Measurements from ENCODE around the gene LCORL.
"Not testable (repeated sequence)": the region's sequence is repeated elsewhere in the genome, so short reads cannot be mapped to it uniquely, and the experiment has no call there.

LCORL gene

DNA sequence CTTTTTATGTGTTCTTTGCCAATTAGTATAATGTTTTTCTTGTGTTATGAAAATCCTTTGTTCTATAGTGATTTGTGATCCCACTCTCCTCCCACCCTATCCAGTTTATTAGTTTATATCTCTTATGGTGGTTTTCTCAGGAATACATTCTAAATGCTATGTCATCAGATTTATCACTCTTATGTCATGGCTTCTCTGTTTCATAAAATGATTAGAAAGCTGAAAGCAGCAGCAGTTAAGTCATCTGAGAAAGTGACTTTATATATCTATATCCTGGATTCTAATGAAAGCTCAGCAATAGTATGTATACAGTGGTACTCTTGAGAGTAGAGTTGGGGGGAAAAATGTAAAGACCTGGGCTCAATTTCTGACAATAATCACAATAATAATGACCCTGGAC is 169.6 kb downstream of the LCORL start:
- no peak for DNase-seq (ENCODE audit: low spot score)

DNA sequence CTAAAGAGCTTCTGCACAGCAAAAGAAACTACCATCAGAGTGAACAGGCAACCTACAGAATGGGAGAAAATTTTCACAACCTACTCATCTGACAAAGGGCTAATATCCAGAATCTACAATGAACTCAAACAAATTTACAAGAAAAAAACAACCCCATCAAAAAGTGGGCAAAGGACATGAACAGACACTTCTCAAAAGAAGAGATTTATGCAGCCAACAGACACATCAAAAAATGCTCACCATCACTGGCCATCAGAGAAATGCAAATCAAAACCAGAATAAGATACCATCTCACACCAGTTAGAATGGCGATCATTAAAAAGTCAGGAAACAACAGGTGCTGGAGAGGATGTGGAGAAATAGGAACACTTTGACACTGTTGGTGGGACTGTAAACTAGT is 171.3 kb downstream of the LCORL start:
- DNase-seq (ENCODE audit: low spot score): not testable (repeated sequence)

DNA sequence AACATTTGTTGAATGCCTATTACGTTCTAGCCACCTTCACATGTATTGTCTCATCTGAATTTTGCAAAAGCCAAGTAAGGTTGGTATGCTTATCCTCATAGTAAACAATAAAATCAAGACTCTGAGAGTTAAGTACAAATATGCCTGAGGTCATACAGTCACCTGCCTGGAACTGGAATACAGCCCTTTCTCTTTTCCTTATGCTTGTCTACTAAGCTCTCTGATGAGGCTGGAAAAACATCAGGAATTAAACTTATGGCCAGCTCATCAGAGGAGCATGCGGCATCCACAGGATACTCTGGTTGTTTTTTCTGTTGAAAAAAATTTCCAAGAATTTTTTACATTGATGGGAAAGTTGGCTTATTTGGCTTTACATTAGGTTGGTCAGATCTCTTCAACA is 175.3 kb downstream of the LCORL start:
- no peak for DNase-seq (ENCODE audit: low spot score)

GRCh38 chr4:17823871-17824669 is 197.5 kb downstream of the LCORL start:
- no peak for DNase-seq (ENCODE audit: low spot score)

DNA sequence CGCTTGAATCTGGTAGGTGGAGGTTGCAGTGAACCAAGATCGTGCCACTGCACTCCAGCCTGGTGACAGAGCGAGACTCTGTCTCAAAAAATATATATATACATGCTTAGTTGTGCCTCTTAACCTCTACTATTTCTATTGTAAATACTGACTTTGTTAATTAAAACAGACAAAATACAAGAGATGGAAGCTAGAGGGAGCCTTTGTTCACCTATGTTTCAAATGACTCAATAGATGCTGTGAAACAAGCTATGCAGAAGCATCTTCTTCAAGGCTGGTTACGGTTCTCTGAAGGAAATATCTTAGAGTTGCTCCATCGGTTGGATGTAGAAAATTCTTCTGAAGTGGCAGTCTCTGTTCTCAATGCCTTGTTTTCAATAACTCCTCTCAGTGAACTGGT is 204.5 kb downstream of the LCORL start:
- peak; percentile 84 for DNase-seq (ENCODE audit: low spot score)

DNA sequence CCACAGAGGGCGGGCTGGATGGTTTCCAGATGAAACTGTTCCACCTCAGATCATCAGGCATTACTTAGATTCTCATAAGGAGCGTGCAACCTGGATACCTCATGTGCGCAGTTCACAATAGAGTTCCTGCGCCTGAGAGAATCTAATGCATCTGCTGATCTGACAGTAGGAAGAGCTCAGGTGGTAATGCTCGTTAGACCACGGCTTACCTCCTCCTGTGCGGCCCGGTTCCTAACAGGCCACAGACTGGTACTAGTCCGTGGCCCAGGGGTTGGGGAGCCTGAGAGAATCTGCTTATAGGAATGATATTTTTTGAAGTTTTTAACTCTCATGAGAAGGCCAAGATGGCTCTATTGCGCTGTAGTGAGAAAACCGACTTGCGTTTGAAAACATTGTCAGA is 205.4 kb downstream of the LCORL start:
- DNase-seq (ENCODE audit: low spot score): no peak

DNA sequence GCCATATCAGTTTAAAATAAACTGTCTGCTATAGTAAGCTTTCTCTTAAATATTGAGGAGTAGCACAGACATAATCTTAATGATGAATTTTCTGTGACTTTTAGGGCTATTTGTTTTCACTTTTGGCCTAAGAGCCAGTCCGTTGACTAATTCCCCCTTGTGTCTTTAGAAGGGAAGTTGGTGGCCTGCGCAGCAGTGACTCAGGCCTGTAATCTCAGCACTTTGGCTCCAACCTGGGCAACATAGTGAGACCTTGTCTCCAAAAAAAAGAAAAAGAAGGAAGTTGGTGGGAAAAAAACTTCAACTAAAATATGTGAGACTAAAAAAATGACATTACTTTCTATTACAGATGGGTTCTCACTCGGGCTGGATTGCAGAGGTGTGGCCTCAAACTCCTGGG is 207.4 kb downstream of the LCORL start:
- no peak for DNase-seq (ENCODE audit: low spot score)

DNA sequence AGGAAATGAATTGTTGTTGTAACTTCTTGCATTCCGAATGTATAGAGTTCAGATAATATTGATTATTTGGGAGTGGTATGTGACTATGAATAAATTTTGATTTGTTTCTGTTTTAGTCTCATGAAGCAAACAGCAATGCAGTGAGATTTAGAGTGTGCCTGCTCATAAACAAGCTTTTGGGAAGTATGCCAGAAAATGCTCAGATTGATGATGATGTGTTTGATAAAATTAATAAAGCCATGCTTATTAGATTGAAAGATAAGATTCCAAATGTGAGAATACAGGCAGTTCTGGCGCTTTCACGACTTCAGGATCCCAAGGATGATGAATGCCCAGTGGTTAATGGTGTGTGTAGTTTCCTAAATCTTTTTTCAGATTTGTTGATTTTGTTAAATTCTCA is 208.8 kb downstream of the LCORL start:
- no peak for DNase-seq (ENCODE audit: low spot score)

DNA sequence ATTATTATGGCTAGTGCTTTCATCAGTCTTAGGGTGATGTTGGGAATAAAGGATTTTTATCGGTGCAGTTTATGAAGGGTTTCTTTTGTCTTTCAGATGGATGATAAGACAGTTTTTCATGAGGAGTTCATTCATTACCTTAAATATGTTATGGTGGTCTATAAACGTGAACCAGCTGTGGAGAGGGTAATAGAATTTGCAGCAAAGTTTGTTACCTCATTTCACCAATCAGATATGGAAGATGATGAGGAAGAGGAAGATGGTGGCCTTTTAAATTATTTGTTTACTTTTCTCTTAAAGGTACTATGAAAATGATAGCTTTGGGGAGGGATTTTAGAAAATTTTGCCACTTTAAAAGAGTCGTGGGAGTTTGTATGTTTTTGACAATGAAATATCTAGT is 209.4 kb downstream of the LCORL start:
- no peak for DNase-seq (ENCODE audit: low spot score)

DNA sequence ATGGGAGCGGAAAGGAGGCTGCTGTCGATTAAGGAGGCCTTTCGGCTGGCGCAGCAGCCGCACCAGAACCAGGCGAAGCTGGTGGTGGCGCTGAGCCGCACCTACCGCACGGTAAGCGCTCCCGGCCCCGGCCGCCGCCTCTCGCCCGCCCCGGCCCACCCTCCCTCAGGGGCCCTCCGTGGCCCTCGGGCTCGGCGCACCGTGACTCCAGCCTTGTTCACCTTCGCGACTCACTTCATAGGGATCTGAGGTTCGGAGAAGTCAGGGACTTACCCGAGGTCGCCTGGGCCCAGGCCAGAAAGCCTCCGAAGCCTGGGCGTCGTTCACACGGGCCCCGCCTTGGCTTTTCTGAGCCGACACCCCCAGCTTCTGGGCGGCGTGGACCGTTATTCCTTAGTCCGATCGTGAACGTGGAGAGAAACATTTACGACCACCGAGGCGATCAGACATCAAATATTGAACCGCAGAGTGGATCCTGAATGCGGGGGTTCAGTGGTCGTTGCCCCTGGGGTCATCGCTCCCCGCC is 210.4 kb downstream of the LCORL start:
- no peak for DNase-seq (ENCODE audit: low spot score)

DNA sequence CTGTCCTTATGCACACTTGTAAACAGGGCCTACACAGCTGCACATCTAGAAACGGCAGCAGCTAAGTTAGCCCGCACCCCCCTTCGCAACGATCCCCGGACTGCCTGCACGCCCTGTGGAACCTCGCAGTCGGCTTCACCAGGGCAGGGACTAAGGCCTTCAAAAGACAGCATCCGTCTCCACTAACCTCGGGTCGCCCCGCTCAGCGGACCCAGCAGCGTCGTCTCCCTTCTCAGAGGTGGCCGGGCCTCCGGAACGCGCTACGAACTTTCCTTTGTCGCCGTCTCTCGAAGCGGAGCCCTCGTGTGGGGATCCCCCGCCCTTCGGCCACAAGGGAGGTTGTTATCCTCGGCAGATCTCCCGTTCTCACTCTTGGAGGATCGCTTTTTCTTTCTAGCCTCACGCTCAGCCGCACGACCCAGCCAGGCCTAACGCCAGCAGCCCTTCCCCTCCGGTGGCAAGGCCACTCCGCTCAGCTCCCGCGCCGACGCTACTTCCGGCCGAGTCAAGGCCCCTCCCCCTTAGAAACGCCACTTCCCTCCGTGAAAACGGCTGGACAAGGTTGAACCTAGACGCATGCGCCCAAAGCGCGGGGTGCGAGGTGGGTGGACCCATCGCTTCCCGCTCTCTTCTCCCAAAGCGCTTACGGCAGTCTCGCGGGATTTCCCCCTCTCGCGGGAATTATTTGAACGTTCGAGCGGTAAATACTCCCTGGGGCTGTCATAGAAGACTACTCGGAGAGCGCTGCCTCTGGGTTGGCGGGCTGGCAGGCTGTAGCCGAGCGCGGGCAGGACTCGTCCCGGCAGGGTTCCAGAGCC is 211.1 kb downstream of the LCORL start, which contains the start of the genes DCAF16 and NCAPG:
Gene DCAF16 (minus strand): TSS at position 498 of the 818 bp plus-strand sequence. CDS start 6,616 bp downstream, outside the sequence.
Gene NCAPG (plus strand): TSS at position 720 of the 818 bp plus-strand sequence. CDS start 99 bp downstream, outside the sequence.
- peak; percentile 100 for DNase-seq (ENCODE audit: low spot score)

GRCh38 chr4:17809667-17810066 is 211.9 kb downstream of the LCORL start:
- peak; percentile 6 for DNase-seq (ENCODE audit: low spot score)

GRCh38 chr4:17807446-17807845 is 214.1 kb downstream of the LCORL start:
- no peak for DNase-seq (ENCODE audit: low spot score)

GRCh38 chr4:17805580-17806155 is 215.9 kb downstream of the LCORL start:
- no peak for DNase-seq (ENCODE audit: low spot score)

GRCh38 chr4:17797808-17798207 is 223.7 kb downstream of the LCORL start:
- no peak for DNase-seq (ENCODE audit: low spot score)

- DNase-seq (ENCODE audit: low spot score): no peak
Measured at GRCh38 chr4:17794730-17795129, 226.8 kb downstream of the LCORL start.
